ENCODE data around the gene PPM1J.
A peak's percentile ranks its signal among the peaks of the same experiment; 100 is the strongest.

Gene PPM1J

GRCh38 chr1:112678605-112679004 lies 36.5 kb downstream of the PPM1J start:
- DNase-seq (ENCODE audit: low spot score): no peak
- TF ChIP-seq CTCF (IDR thresholded peaks at IDR 0.05; ENCODE audit: borderline replicate concordance, control extremely low read depth, extremely low read depth, insufficient read depth, missing control alignments): no peak
- in situ Hi-C loops (cut with MboI; ENCODE audit: low sequenced_read_pairs, unreplicated experiment): no loop called here

GRCh38 chr1:112677501-112677900 lies 37.6 kb downstream of the PPM1J start:
- TF ChIP-seq CTCF (IDR thresholded peaks at IDR 0.05; ENCODE audit: borderline replicate concordance, control extremely low read depth, extremely low read depth, insufficient read depth, missing control alignments): no peak
- in situ Hi-C loops (cut with MboI; ENCODE audit: low sequenced_read_pairs, unreplicated experiment): no loop called here
- no peak for DNase-seq (ENCODE audit: low spot score)

- in situ Hi-C loops (cut with MboI; ENCODE audit: low sequenced_read_pairs, unreplicated experiment): no loop called here
- no peak for TF ChIP-seq CTCF (IDR thresholded peaks at IDR 0.05; ENCODE audit: borderline replicate concordance, control extremely low read depth, extremely low read depth, insufficient read depth, missing control alignments)
- DNase-seq (ENCODE audit: low spot score): no peak
Measured at GRCh38 chr1:112676543-112676942, 38.6 kb downstream of the PPM1J start.

- no peak for TF ChIP-seq CTCF (IDR thresholded peaks at IDR 0.05; ENCODE audit: borderline replicate concordance, control extremely low read depth, extremely low read depth, insufficient read depth, missing control alignments)
- no peak for DNase-seq (ENCODE audit: low spot score)
- in situ Hi-C loops (cut with MboI; ENCODE audit: low sequenced_read_pairs, unreplicated experiment): no loop called here
Measured at GRCh38 chr1:112675728-112676381, 39.3 kb downstream of the PPM1J start.

GRCh38 chr1:112674986-112675727 lies 40.0 kb downstream of the PPM1J start:
- in situ Hi-C loops (cut with MboI; ENCODE audit: low sequenced_read_pairs, unreplicated experiment): no loop called here
- peak; percentile 70 for DNase-seq (ENCODE audit: low spot score)
- no peak for TF ChIP-seq CTCF (IDR thresholded peaks at IDR 0.05; ENCODE audit: borderline replicate concordance, control extremely low read depth, extremely low read depth, insufficient read depth, missing control alignments)

DNA sequence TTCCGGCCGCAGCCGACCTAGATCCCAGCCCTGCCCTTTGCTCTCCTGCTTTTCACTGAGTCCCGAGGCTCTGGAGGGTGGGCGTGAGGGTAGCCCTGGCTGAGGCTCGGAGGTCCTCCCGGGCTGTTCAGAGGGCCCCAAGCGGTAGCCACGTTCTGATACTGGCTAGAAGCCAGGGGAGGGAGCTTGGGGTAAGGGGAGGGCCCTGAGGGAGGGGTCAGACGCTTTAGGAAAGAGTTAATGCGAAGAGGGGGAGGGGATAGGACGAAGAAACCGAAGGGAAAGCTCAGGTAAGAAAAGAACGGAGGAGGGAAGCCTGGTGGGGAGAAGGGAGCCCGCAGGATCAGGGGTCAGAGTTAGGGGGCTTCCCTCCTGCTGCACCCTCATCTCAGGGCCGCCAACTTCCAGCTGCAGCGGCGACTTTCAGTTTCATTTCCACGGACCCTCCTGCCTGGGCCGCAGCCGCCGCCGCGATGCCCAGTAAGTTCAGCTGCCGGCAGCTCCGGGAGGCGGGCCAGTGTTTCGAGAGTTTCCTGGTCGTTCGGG lies 40.6 kb downstream of the PPM1J start, which contains the start of gene MOV10:
Gene MOV10 (plus strand): TSS at position 220 of the 546 bp plus-strand sequence. CDS start 254 bp downstream, at position 474.
- in situ Hi-C loops (cut with MboI; ENCODE audit: low sequenced_read_pairs, unreplicated experiment): no loop called here
- no peak for TF ChIP-seq CTCF (IDR thresholded peaks at IDR 0.05; ENCODE audit: borderline replicate concordance, control extremely low read depth, extremely low read depth, insufficient read depth, missing control alignments)
- peak; percentile 79 for DNase-seq (ENCODE audit: low spot score)
